SK-N-SH treated with all-trans-retinoic acid at 6 μM for 48 hours (cell line): Measurements from ENCODE around the gene MGMT.

Source experiments
- ATAC-seq: fragments of 200-7000 bp; cut with Tn5 transposase; 3 replicates; pipeline ENCODE4 v1.9.1; 2020; ENCODE audit warnings: mild to moderate bottlenecking, moderate library complexity
- ARNTL ChIP-seq: fragments of 450-650 bp; formaldehyde crosslinking; IDR thresholded peaks from 2 replicates; pipeline ENCODE4 v1.5.0; 2020; ENCODE audit warnings: low read depth, mild to moderate bottlenecking, moderate library complexity, borderline replicate concordance
- CREB5 ChIP-seq: fragments of 250-450 bp; sonication (Bioruptor Pico); IDR thresholded peaks from 2 replicates; pipeline ENCODE4 v1.5.1; 2020; ENCODE audit warnings: low read depth, mild to moderate bottlenecking, moderate library complexity
- CSDC2 ChIP-seq: fragments of 250-450 bp; sonication (Bioruptor Pico); IDR thresholded peaks from 2 replicates; pipeline ENCODE4 v1.5.0; 2020; ENCODE audit warnings: mild to moderate bottlenecking, moderate library complexity
- CSRNP3 ChIP-seq: fragments of 250-450 bp; sonication (Bioruptor Pico); IDR thresholded peaks from 2 replicates; pipeline ENCODE4 v1.5.1; 2021; ENCODE audit warnings: mild to moderate bottlenecking, moderate library complexity
- ESRRG ChIP-seq: fragments of 250-450 bp; sonication (Bioruptor Pico); IDR thresholded peaks from 2 replicates; pipeline ENCODE4 v1.6.1; 2021; ENCODE audit warnings: mild to moderate bottlenecking
- ISL1 ChIP-seq: fragments of 250-450 bp; sonication (Bioruptor Pico); IDR thresholded peaks from 2 replicates; pipeline ENCODE4 v2.1.2; 2022; ENCODE audit warnings: mild to moderate bottlenecking, moderate library complexity
- OSR1 ChIP-seq: fragments of 250-450 bp; sonication (Bioruptor Pico); IDR thresholded peaks from 2 replicates; pipeline ENCODE4 v1.8.0; 2022; ENCODE audit warnings: moderate library complexity, mild to moderate bottlenecking, inconsistent platforms
- PATZ1 ChIP-seq: fragments of 250-450 bp; sonication (Bioruptor Pico); IDR thresholded peaks from 2 replicates; pipeline ENCODE4 v1.8.0; 2020; ENCODE audit warnings: mild to moderate bottlenecking, moderate library complexity, borderline replicate concordance
- POU6F1 ChIP-seq: fragments of 250-450 bp; sonication (Bioruptor Pico); IDR thresholded peaks from 2 replicates; pipeline ENCODE4 v1.8.0; 2021; ENCODE audit warnings: low read depth, mild to moderate bottlenecking, moderate library complexity, borderline replicate concordance
- RARB ChIP-seq: fragments of 250-450 bp; sonication (Bioruptor Pico); IDR thresholded peaks from 2 replicates; pipeline ENCODE4 v1.8.0; 2021; ENCODE audit warnings: mild to moderate bottlenecking, moderate library complexity
- SNAI2 ChIP-seq: fragments of 250-450 bp; sonication (Bioruptor Pico); IDR thresholded peaks from 2 replicates; pipeline ENCODE4 v1.5.0; 2020; ENCODE audit warnings: mild to moderate bottlenecking, moderate library complexity
- TCF4 ChIP-seq: fragments of 250-450 bp; sonication (Bioruptor Pico); IDR thresholded peaks from 2 replicates; pipeline ENCODE4 v1.8.0; 2021; ENCODE audit warnings: mild to moderate bottlenecking, moderate library complexity, borderline replicate concordance
- TSHZ2 ChIP-seq: fragments of 250-450 bp; sonication (Bioruptor Pico); IDR thresholded peaks from 2 replicates; pipeline ENCODE4 v1.5.0; 2020; ENCODE audit warnings: mild to moderate bottlenecking, moderate library complexity
- ZFP3 ChIP-seq: fragments of 250-450 bp; sonication (Bioruptor Pico); IDR thresholded peaks from 2 replicates; pipeline ENCODE4 v1.5.0; 2020; ENCODE audit warnings: mild to moderate bottlenecking, moderate library complexity
- ZFP30 ChIP-seq: fragments of 450-650 bp; formaldehyde crosslinking; IDR thresholded peaks from 2 replicates; pipeline ENCODE4 v1.5.0; 2022; ENCODE audit warnings: mild to moderate bottlenecking, moderate library complexity
- ZNF565 ChIP-seq: fragments of 450-650 bp; formaldehyde crosslinking; conservative IDR thresholded peaks from 2 replicates; pipeline ENCODE4 v1.5.0; 2020; ENCODE audit warnings: low read depth, mild to moderate bottlenecking, moderate library complexity
- ZNF70 ChIP-seq: fragments of 450-650 bp; formaldehyde crosslinking; IDR thresholded peaks from 2 replicates; pipeline ENCODE4 v1.5.0; 2020; ENCODE audit warnings: mild to moderate bottlenecking, moderate library complexity
- ZNF8 ChIP-seq: fragments of 450-650 bp; formaldehyde crosslinking; IDR thresholded peaks from 2 replicates; pipeline ENCODE4 v1.5.0; 2020; ENCODE audit warnings: mild to moderate bottlenecking, moderate library complexity

MGMT gene

GRCh38 chr10:129709101-129709500, 242.1 kb downstream of the MGMT start:
- no peak for ATAC-seq
- TF ChIP-seq ZNF70, result no peak
- TF ChIP-seq CREB5 (CRISPR knock-in tag), result no peak
- TF ChIP-seq OSR1 (CRISPR knock-in tag), result no peak
- TF ChIP-seq PATZ1 (CRISPR knock-in tag), result no peak
- TF ChIP-seq SNAI2 (CRISPR knock-in tag), result no peak
- TF ChIP-seq CSDC2 (CRISPR knock-in tag), result no peak
- TF ChIP-seq ISL1 (CRISPR knock-in tag), result no peak
- no peak for TF ChIP-seq ARNTL (CRISPR knock-in tag)
- no peak for TF ChIP-seq TSHZ2 (CRISPR knock-in tag)
- no peak for TF ChIP-seq ZFP3 (CRISPR knock-in tag)

- TF ChIP-seq ZFP3 (CRISPR knock-in tag) (no peak), ZFP30 (no peak), SNAI2 (CRISPR knock-in tag) (no peak), OSR1 (CRISPR knock-in tag) (no peak), ZNF8 (CRISPR knock-in tag) (no peak), ESRRG (CRISPR knock-in tag) (no peak), RARB (no peak), ISL1 (CRISPR knock-in tag) (no peak), POU6F1 (no peak), ZNF565 (CRISPR knock-in tag) (no peak), CSDC2 (CRISPR knock-in tag) (no peak), TCF4 (no peak), PATZ1 (CRISPR knock-in tag) (no peak), CSRNP3 (CRISPR knock-in tag) (no peak), CREB5 (CRISPR knock-in tag) (no peak), ARNTL (CRISPR knock-in tag) (no peak)
- ATAC-seq, result no peak
Measured at GRCh38 chr10:129709627-129710509, 242.8 kb downstream of the MGMT start.
